Natural killer cell (primary cell): ENCODE data around the gene THEMIS2. TPM values are rescaled to one million over a fixed set of nuclear protein-coding genes. Genes with fewer than 3 reads are reported as not detected.

ENCODE experiments used
- ATAC-seq, 3 donors: fragments of 150-1000 bp in 2 of 3; fragments of 200-7000 bp in 1 of 3; cut with Tn5 transposase; 1 replicate in 1 of 3; 2 replicates in 2 of 3; pipeline ENCODE4 v1.10.0; 2021; ENCODE audit warnings: mild to moderate bottlenecking in 2 of 3, moderate library complexity in 2 of 3
- DNase-seq, 2 donors: peaks; one replicate each; pipeline versions ENCODE4 v3.0.0 to v3.0.0-alpha.2; 2013 to 2021; ENCODE audit warnings: mixed read lengths in 1 of 2
- H3K27ac ChIP-seq: one replicate; pipeline ENCODE4 v1.5.1; 2013; ENCODE audit warnings: mild to moderate bottlenecking, low read length
- H3K27me3 ChIP-seq: one replicate; pipeline ENCODE4 v1.6.1; 2013; ENCODE audit warnings: low read length; ENCODE audit not compliant: control insufficient read depth, insufficient read depth
- H3K36me3 ChIP-seq: one replicate; pipeline ENCODE4 v1.6.1; 2013; ENCODE audit warnings: low read length; ENCODE audit not compliant: control insufficient read depth, insufficient read depth
- H3K4me1 ChIP-seq: one replicate; pipeline ENCODE4 v1.6.1; 2013; ENCODE audit warnings: low read length; ENCODE audit not compliant: control insufficient read depth, insufficient read depth
- H3K4me3 ChIP-seq: one replicate; pipeline ENCODE4 v1.5.1; 2013; ENCODE audit warnings: low read length
- H3K9me3 ChIP-seq: one replicate; pipeline ENCODE4 v1.6.1; 2013; ENCODE audit warnings: low read length; ENCODE audit not compliant: control insufficient read depth, insufficient read depth
- H3K27ac Mint-ChIP-seq, 2 donors: one replicate each; pipeline ENCODE4 v1.8.0; 2022; ENCODE audit warnings: mild to moderate bottlenecking in 2 of 2, mixed read lengths in 2 of 2, moderate library complexity in 1 of 2
- H3K27me3 Mint-ChIP-seq, 2 donors: one replicate each; pipeline ENCODE4 v1.8.0; 2022; ENCODE audit warnings: low read depth in 2 of 2, mixed read lengths in 2 of 2
- H3K36me3 Mint-ChIP-seq: one replicate; pipeline ENCODE4 v1.8.0; 2022; ENCODE audit warnings: mixed read lengths
- H3K4me1 Mint-ChIP-seq, 2 donors: one replicate each; pipeline ENCODE4 v1.8.0; 2022; ENCODE audit warnings: mixed read lengths in 2 of 2
- H3K4me3 Mint-ChIP-seq: one replicate; pipeline ENCODE4 v1.8.0; 2022; ENCODE audit warnings: mild to moderate bottlenecking, moderate library complexity, mixed read lengths
- H3K9me3 Mint-ChIP-seq, 2 donors: one replicate each; pipeline ENCODE4 v1.8.0; 2022; ENCODE audit warnings: mixed read lengths in 2 of 2
- CTCF ChIP-seq: fragments of 200-600 bp; IDR thresholded peaks from one replicate; pipeline ENCODE4 v1.8.0; 2022; ENCODE audit warnings: antibody characterized with exemption
- WGBS: methylation state at CpG from one replicate; pipeline ENCODE4 v1.1.7; 2013; ENCODE audit warnings: missing lambda C conversion rate; ENCODE audit not compliant: insufficient coverage; 5-methylcytosine and 5-hydroxymethylcytosine counted together
- intact Hi-C: fragments of 100-400 bp; cut with micrococcal nuclease; formaldehyde crosslinking; loops from one replicate; pipeline ENCODE4 v1.14.2; 2022
- total RNA-seq, 4 donors: library from RNA; stranded (reverse); fragments of 120-200 nt in 1 of 4; gene quantifications; one replicate each; pipeline versions ENCODE4 v1.2.3 to v1.2.4, GENCODE V29; 2013 to 2022

The THEMIS2 gene
- total RNA-seq, 3 donors from 2014 or later (not counting 1 experiment from before 2014, with no cell fraction given), result 104 to 234 (median 122) TPM

- H3K9me3 ChIP-seq, result no peaks in the 10 kb centered on the region
- no peaks in the 10 kb centered on the region for H3K27me3 Mint-ChIP-seq
- intact Hi-C loops, result loop anchor here (1.0 kb wide), 1 partner anchor 10 kb away; no protein-coding TSS in a partner anchor
- H3K27me3 ChIP-seq, result no peaks in the 10 kb centered on the region
- ATAC-seq (no peak), DNase-seq (no peak)
- no peak for TF ChIP-seq CTCF
- 61% methylated on average over 15 of the region's 15 CpGs for WGBS
- H3K27ac Mint-ChIP-seq, result peak overlapping the region; percentile 96 to 99
- H3K4me3 ChIP-seq, result no peak overlapping the region
- H3K9me3 Mint-ChIP-seq, result no peaks in the 10 kb centered on the region
- H3K27ac ChIP-seq, result peak overlapping the region; percentile 85
- H3K4me3 Mint-ChIP-seq, result peak overlapping the region; percentile 86
- H3K4me1 ChIP-seq, result peaks cover 91% of the 10 kb centered on the region
- peaks cover 15% of the 10 kb centered on the region for H3K36me3 Mint-ChIP-seq
- H3K36me3 ChIP-seq, result peaks cover 63% of the 10 kb centered on the region
- peaks cover 57 to 64% of the 10 kb centered on the region in 2 donors for H3K4me1 Mint-ChIP-seq
Measured at GRCh38 chr1:27885621-27886352, 13.4 kb downstream of the THEMIS2 start.

DNA sequence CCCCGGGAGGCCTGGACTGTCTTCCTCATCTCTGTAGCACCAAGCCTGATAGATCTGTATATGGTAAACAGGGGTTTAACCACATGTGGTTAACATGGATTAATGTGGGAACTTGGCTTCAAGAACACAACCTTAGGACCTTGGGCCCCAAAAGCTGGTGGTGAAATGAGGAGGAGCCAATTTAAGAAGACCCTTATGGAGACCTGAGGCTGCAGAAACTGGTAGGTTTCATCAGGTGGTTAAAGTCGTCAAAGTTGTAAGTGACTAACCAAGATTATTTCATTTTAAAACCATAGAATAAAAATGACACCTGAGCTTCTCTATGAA is 14.0 kb downstream of the THEMIS2 start:
- DNase-seq, result no peak
- Histone ChIP-seq H3K36me3 (peaks cover 63% of the 10 kb centered on the region), H3K4me1 (peaks cover 94% of the 10 kb centered on the region), H3K9me3 (no peaks in the 10 kb centered on the region), H3K27me3 (no peaks in the 10 kb centered on the region), H3K4me3 (no peak overlapping the region), H3K27ac (peak overlapping the region; percentile 85)
- H3K36me3 Mint-ChIP-seq, result peaks cover 15% of the 10 kb centered on the region
- peak overlapping the region; percentile 86 for H3K4me3 Mint-ChIP-seq
- peak in 1 of 3 donors; percentile 10 for ATAC-seq
- peaks cover 63 to 70% of the 10 kb centered on the region in 2 donors for H3K4me1 Mint-ChIP-seq
- no peak for TF ChIP-seq CTCF
- H3K27me3 Mint-ChIP-seq, result no peaks in the 10 kb centered on the region
- no peaks in the 10 kb centered on the region for H3K9me3 Mint-ChIP-seq
- intact Hi-C loops, result no loop called here
- peak overlapping the region; percentile 96 to 99 for H3K27ac Mint-ChIP-seq
- 17% methylated on average over 1 of the region's 2 CpGs for WGBS

- peak overlapping the region; percentile 85 for H3K27ac ChIP-seq
- H3K36me3 ChIP-seq, result peaks cover 62% of the 10 kb centered on the region
- WGBS, result 56% methylated on average over 2 of the region's 3 CpGs
- intact Hi-C loops, result no loop called here
- Mint-ChIP-seq H3K36me3 (peaks cover 15% of the 10 kb centered on the region), H3K4me3 (peak overlapping the region; percentile 86), H3K4me1 (peaks cover 67 to 74% of the 10 kb centered on the region in 2 donors), H3K27me3 (no peaks in the 10 kb centered on the region), H3K9me3 (no peaks in the 10 kb centered on the region), H3K27ac (peak overlapping the region; percentile 96 to 99)
- TF ChIP-seq CTCF, result no peak
- H3K4me3 ChIP-seq, result no peak overlapping the region
- DNase-seq (no peak), ATAC-seq (peak in 1 of 3 donors; percentile 0)
- H3K9me3 ChIP-seq, result no peaks in the 10 kb centered on the region
- peaks cover 95% of the 10 kb centered on the region for H3K4me1 ChIP-seq
- no peaks in the 10 kb centered on the region for H3K27me3 ChIP-seq
Measured at GRCh38 chr1:27886744-27887143, 14.4 kb downstream of the THEMIS2 start.
